IMR-90 (cell line): ENCODE data around the gene AGAP1. TPM values are rescaled to one million over a fixed set of nuclear protein-coding genes. Genes with fewer than 3 reads are reported as not detected.

Experiments used
- ATAC-seq: fragments of 200-7000 bp; cut with Tn5 transposase; 2 replicates; pipeline ENCODE4 v1.9.1; 2020; ENCODE audit warnings: low read depth, mild to moderate bottlenecking, moderate library complexity
- BruUV-seq: library from RNA; stranded (reverse); fragments of 400-500 nt; replicated peaks from 2 replicates; lab custom pipeline; 2021; lab: Mats Ljungman, UMichigan
- CTCF ChIA-PET: fragments of 300-600 bp; formaldehyde crosslinking; extraction: SDS; loops from one replicate; lab custom pipeline; 2021; ENCODE audit warnings: antibody characterized with exemption; lab: Yijun Ruan, JAX
- POLR2A ChIA-PET: fragments of 300-600 bp; sonication (Branson Sonifier 250); formaldehyde crosslinking; loops from one replicate; lab custom pipeline; 2022; ENCODE audit warnings: antibody characterized with exemption; ENCODE audit not compliant: unreplicated experiment; lab: Charles Lee
- DNase-seq: peaks from one replicate; pipeline ENCODE4 v3.0.0; 2013
- H2AFZ ChIP-seq: replicated peaks from 2 replicates; pipeline ENCODE3; 2013; ENCODE audit warnings: low read length, mild to moderate bottlenecking; ENCODE audit not compliant: poor library complexity
- H2AK5ac ChIP-seq: 2 replicates; pipeline ENCODE4 v1.6.1; 2013; ENCODE audit warnings: low read depth, low read length, inconsistent platforms
- H2AK9ac ChIP-seq: replicated peaks from 2 replicates; pipeline ENCODE3; 2013; ENCODE audit warnings: mild to moderate bottlenecking, low read depth, low read length, moderate library complexity; ENCODE audit not compliant: poor library complexity
- H2BK120ac ChIP-seq: 2 replicates; pipeline ENCODE4 v1.6.1; 2013; ENCODE audit warnings: low read depth, low read length, inconsistent platforms
- H2BK15ac ChIP-seq: 3 replicates; pipeline ENCODE4 v1.6.1; 2013; ENCODE audit warnings: low read depth, low read length, inconsistent platforms
- H2BK20ac ChIP-seq: 2 replicates; pipeline ENCODE4 v1.6.1; 2013; ENCODE audit warnings: low read depth, mild to moderate bottlenecking, inconsistent platforms, low read length, moderate library complexity
- H2BK5ac ChIP-seq: 2 replicates; pipeline ENCODE4 v1.6.1; 2013; ENCODE audit warnings: mild to moderate bottlenecking, low read depth, low read length, inconsistent platforms; ENCODE audit not compliant: poor library complexity, severe bottlenecking
- H3K14ac ChIP-seq: replicated peaks from 2 replicates; pipeline ENCODE4 v1.6.1; 2013; ENCODE audit warnings: low read depth, low read length, inconsistent platforms
- H3K18ac ChIP-seq: 2 replicates; pipeline ENCODE4 v1.6.1; 2013; ENCODE audit warnings: low read depth, low read length, control low read depth
- H3K23ac ChIP-seq: 2 replicates; pipeline ENCODE4 v1.6.1; 2013; ENCODE audit warnings: low read depth, low read length, inconsistent platforms
- H3K27ac ChIP-seq: 2 replicates; pipeline ENCODE4 v1.5.1; 2013; ENCODE audit warnings: mild to moderate bottlenecking, control low read depth, low read length; ENCODE audit not compliant: insufficient read depth
- H3K27me3 ChIP-seq: 2 replicates; pipeline ENCODE4 v1.6.1; 2013; ENCODE audit warnings: low read length; ENCODE audit not compliant: control insufficient read depth, insufficient read depth
- H3K36me3 ChIP-seq: 2 replicates; pipeline ENCODE4 v1.6.1; 2013; ENCODE audit warnings: low read length, mixed read lengths; ENCODE audit not compliant: control insufficient read depth, insufficient read depth
- H3K4ac ChIP-seq: 2 replicates; pipeline ENCODE4 v1.6.1; 2013; ENCODE audit warnings: low read depth, low read length, inconsistent platforms
- H3K4me1 ChIP-seq: 2 replicates; pipeline ENCODE4 v1.6.1; 2013; ENCODE audit warnings: low read length, mixed read lengths; ENCODE audit not compliant: control insufficient read depth, insufficient read depth
- H3K4me2 ChIP-seq: 2 replicates; pipeline ENCODE4 v1.6.1; 2013; ENCODE audit warnings: low read depth, mild to moderate bottlenecking, control low read depth, low read length, moderate library complexity
- H3K4me3 ChIP-seq: 2 replicates; pipeline ENCODE4 v1.5.1; 2013; ENCODE audit warnings: low read depth, mild to moderate bottlenecking, control low read depth, low read length, moderate library complexity; ENCODE audit not compliant: insufficient read depth
- H3K56ac ChIP-seq: 2 replicates; pipeline ENCODE4 v1.6.1; 2013; ENCODE audit warnings: low read length, inconsistent platforms; ENCODE audit not compliant: insufficient read depth; ENCODE audit errors: extremely low read depth
- H3K79me1 ChIP-seq, 2 experiments: 2 replicates each; pipeline ENCODE4 v1.6.1; 2013; ENCODE audit warnings: low read length in 2 of 2, inconsistent platforms in 1 of 2, low read depth in 1 of 2
- H3K9ac ChIP-seq: 2 replicates; pipeline ENCODE4 v1.6.1; 2013; ENCODE audit warnings: low read depth, low read length, control low read depth
- H3K9me1 ChIP-seq: 2 replicates; pipeline ENCODE4 v1.6.1; 2013; ENCODE audit warnings: low read length, inconsistent platforms; ENCODE audit not compliant: insufficient read depth
- H3K9me3 ChIP-seq: 2 replicates; pipeline ENCODE4 v1.6.1; 2013; ENCODE audit warnings: low read length; ENCODE audit not compliant: control insufficient read depth, insufficient read depth
- H4K20me1 ChIP-seq: 2 replicates; pipeline ENCODE4 v1.6.1; 2013; ENCODE audit warnings: low read length, inconsistent platforms; ENCODE audit not compliant: insufficient read depth
- H4K5ac ChIP-seq: 2 replicates; pipeline ENCODE4 v1.6.1; 2013; ENCODE audit warnings: mild to moderate bottlenecking, low read depth, low read length, control low read depth
- H4K8ac ChIP-seq, 2 experiments: 2 replicates each; pipeline ENCODE4 v1.6.1; 2013; ENCODE audit warnings: low read depth in 2 of 2, low read length in 2 of 2, control low read depth in 1 of 2, inconsistent platforms in 1 of 2
- H4K91ac ChIP-seq: 2 replicates; pipeline ENCODE4 v1.6.1; 2013; ENCODE audit warnings: low read depth, low read length, inconsistent platforms; ENCODE audit not compliant: insufficient read depth
- CHD1 ChIP-seq: IDR thresholded peaks from 2 replicates; pipeline ENCODE4 v1.6.1; 2012; ENCODE audit warnings: low read depth, low read length, improper control_type of control experiment
- ELK1 ChIP-seq: fragments of 150-350 bp; IDR thresholded peaks from 2 replicates; pipeline ENCODE4 v1.6.1; 2016; ENCODE audit warnings: low read depth, mild to moderate bottlenecking, low read length, moderate library complexity, borderline replicate concordance
- NFE2L2 ChIP-seq: fragments of 150-350 bp; IDR thresholded peaks from 2 replicates; pipeline ENCODE4 v1.6.1; 2016; ENCODE audit warnings: low read depth, mild to moderate bottlenecking, low read length
- POLR2A ChIP-seq: IDR thresholded peaks from 2 replicates; pipeline ENCODE4 v1.6.1; 2012; ENCODE audit warnings: mild to moderate bottlenecking, low read depth, low read length
- RCOR1 ChIP-seq: IDR thresholded peaks from 2 replicates; pipeline ENCODE4 v1.6.1; 2012; ENCODE audit warnings: mild to moderate bottlenecking, low read length, improper control_type of control experiment; ENCODE audit not compliant: insufficient replicate concordance
- SMC3 ChIP-seq: fragments of 150-350 bp; IDR thresholded peaks from 2 replicates; pipeline ENCODE4 v1.6.1; 2016; ENCODE audit warnings: low read depth, mild to moderate bottlenecking, antibody characterized with exemption, low read length, moderate library complexity
- WGBS, 2 experiments: methylation state at CpG; one replicate each; pipeline versions ENCODE4 v1.1.5 to v1.1.7; 2013; ENCODE audit warnings: missing lambda C conversion rate in 2 of 2; ENCODE audit not compliant: insufficient read length in 1 of 2; ENCODE audit errors: extremely low coverage in 2 of 2; 5-methylcytosine and 5-hydroxymethylcytosine counted together
- dilution Hi-C: fragments of 300-500 bp; cut with HindIII; formaldehyde crosslinking; loops from one replicate; pipeline ENCODE4 v1.14.3; 2018; ENCODE audit warnings: low sequenced_read_pairs; ENCODE audit not compliant: unreplicated experiment
- in situ Hi-C: fragments of 300-500 bp; cut with MboI; formaldehyde crosslinking; loops from 3 replicates; pipeline ENCODE4 v1.14.3; 2019; ENCODE audit warnings: low sequenced_read_pairs, inconsistent platforms, mixed read lengths
- intact Hi-C: fragments of 100-400 bp; cut with micrococcal nuclease; formaldehyde crosslinking; loops from 2 replicates; pipeline ENCODE4 v1.10.0; 2022
- polyA plus RNA-seq, 3 experiments: library from polyadenylated mRNA; depleted of rRNA; stranded (reverse); fragments of >200 nt; gene quantifications; 2 replicates each; pipeline ENCODE4 v1.2.3, GENCODE V29; 2012; ENCODE audit warnings: low replicate concordance in 1 of 3
- total RNA-seq: library from RNA; depleted of rRNA; stranded (reverse); fragments of >200 nt; gene quantifications from 2 replicates; pipeline ENCODE4 v1.2.3, GENCODE V29; 2012

The AGAP1 gene
- total and polyA plus RNA-seq, 2 of the 4 experiments (the other 2 are of a cell fraction): 15.1 to 16.4 TPM

- WGBS, 2 experiments: 90% methylated on average over 4 of the region's 15 CpGs; no CpG with 5 or more reads in 1 of the 2 experiments
These were observed 621.1 kb downstream of the AGAP1 start for GRCh38 chr2:236114959-236115358.

More at GRCh38 chr2:236114959-236115358, 621.1 kb downstream of the AGAP1 start:
- no peak overlapping the region for H4K91ac ChIP-seq
- no peak for DNase-seq
- H3K23ac ChIP-seq: no peak overlapping the region
- H3K56ac ChIP-seq: no peak overlapping the region
- H3K4me2 ChIP-seq: no peak overlapping the region
- H2AK9ac ChIP-seq: no peak overlapping the region
- H4K5ac ChIP-seq: no peak overlapping the region
- TF ChIP-seq ELK1 (no peak), RCOR1 (no peak), CHD1 (no peak), SMC3 (no peak), POLR2A (no peak), NFE2L2 (no peak)
- no peak overlapping the region for H3K27ac ChIP-seq
- no peak overlapping the region for H3K4ac ChIP-seq
- no peak for ATAC-seq
- H2BK5ac ChIP-seq: no peak overlapping the region
- no peak overlapping the region for H4K8ac ChIP-seq
- peaks cover 1% of the 10 kb centered on the region; the same call in 1 of the 2 replicates for H3K4me1 ChIP-seq
- no peaks in the 10 kb centered on the region for H3K27me3 ChIP-seq
- H3K9me3 ChIP-seq: no peaks in the 10 kb centered on the region
- CTCF ChIA-PET: no interaction called here
- H3K9me1 ChIP-seq: no peaks in the 10 kb centered on the region
- no peak overlapping the region for H2BK120ac ChIP-seq
- no TSS peak for BruUV-seq
- H2AFZ ChIP-seq: no peak overlapping the region
- no peak overlapping the region for H3K4me3 ChIP-seq
- no peak overlapping the region for H3K18ac ChIP-seq
- POLR2A ChIA-PET: no interaction called here
- in situ Hi-C loops (no loop called here), dilution Hi-C loops (no loop called here), intact Hi-C loops (no loop called here)
- H3K9ac ChIP-seq: no peak overlapping the region
- H4K20me1 ChIP-seq: peaks cover 8% of the 10 kb centered on the region; the same call in 1 of the 2 replicates
- H2BK20ac ChIP-seq: no peak overlapping the region
- no peak overlapping the region for H2AK5ac ChIP-seq
- no peaks in the 10 kb centered on the region for H3K36me3 ChIP-seq
- H3K79me1 ChIP-seq: no peaks in the 10 kb centered on the region
- no peak overlapping the region for H3K14ac ChIP-seq
- H2BK15ac ChIP-seq: no peak overlapping the region
